GM19397 (cell line): ENCODE measurements around the gene LY86.
"Not testable (repeated sequence)": the region's sequence is repeated elsewhere in the genome, so short reads cannot be mapped to it uniquely, and the experiment has no call there.

Experiments
- ATAC-seq: cut with Tn5 transposase; IDR thresholded peaks from one replicate; pipeline ENCODE4 v1.9.1; 2021; ENCODE audit warnings: mild to moderate bottlenecking, moderate library complexity; ENCODE audit not compliant: unreplicated experiment

The LY86 gene

DNA sequence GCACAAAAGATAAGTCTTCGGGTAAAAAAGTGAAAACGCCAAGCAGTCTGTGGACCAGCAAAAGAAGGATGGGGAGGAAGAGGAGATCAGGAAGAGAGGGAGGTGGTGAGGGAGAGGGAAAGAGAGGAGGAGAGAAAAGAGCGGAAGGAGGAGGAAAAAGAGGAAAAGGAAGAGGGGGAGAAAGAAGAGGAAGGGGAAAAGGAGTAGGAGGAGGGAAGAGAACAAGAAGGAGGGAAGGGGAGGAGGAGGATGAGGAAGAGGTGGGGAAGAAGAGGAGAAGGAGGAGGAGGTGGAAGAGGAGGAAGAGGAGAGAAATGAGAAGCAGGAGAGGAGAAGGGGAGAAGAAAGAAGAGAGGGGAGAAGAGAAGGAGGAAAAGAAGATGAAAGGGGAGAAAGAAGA, 6.5 kb downstream of the LY86 start:
- ATAC-seq = no peak

DNA sequence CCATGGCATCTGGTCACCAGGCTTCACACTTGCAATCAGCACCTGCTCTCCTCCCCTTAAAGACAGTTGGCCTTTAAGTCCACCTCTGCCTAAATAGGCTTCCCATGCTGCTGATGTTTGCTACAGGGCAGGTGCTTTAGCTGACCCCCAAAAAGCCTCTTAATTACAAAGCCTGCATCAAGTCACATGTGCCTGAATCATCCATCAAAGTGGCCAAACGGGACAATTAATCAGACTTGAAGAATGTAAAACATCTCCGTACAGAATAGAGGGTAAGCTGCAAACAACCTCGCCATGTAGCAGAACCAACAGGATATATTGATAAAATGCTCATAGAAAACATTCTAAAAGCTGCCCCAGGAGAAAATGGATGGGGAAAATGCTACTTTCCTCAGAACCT, 7.4 kb downstream of the LY86 start:
- no peak for ATAC-seq

GRCh38 chr6:6596529-6597328, 8.2 kb downstream of the LY86 start:
- no peak for ATAC-seq

DNA sequence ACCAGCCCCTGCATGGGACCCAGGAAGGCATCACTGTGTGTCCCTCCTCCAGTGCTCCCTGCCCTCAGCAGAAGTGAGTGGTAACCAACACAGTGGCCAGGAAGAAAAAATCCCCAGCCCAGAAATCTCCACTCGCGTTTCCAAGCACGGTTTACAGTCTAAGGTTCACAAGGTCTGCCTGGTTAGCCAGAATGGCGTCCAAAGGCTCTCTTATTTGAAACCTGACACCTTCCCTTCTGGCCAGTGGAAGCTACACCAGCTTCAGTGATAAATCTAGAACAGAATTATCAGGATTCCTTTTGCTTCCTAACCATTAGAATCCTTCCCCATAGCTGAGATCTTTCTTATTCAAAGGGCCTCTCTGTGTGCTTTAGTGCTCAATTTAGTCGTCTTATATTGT, 9.2 kb downstream of the LY86 start:
- ATAC-seq = no peak

- ATAC-seq = no peak
These were observed 11.0 kb downstream of the LY86 start for GRCh38 chr6:6599468-6599873.

DNA sequence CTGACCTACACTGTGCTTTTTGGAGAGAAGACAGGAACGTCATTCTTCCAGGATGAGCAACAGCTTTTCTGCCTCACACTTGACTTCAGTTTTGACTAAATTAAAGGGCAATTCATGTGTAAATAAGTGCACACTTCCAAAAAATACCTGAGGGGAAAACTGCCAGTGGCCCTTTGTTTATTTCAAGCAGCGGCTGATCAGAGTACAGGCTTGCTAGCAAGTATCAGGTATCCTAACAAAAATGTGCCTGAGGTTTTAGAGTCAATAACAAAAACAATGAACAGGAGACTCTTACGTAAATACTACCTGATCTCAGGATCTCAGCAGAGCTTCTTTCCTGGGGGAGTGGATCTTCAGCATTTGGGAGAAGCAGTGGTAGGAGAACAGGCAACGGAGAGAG, 12.4 kb downstream of the LY86 start:
- ATAC-seq = no peak

DNA sequence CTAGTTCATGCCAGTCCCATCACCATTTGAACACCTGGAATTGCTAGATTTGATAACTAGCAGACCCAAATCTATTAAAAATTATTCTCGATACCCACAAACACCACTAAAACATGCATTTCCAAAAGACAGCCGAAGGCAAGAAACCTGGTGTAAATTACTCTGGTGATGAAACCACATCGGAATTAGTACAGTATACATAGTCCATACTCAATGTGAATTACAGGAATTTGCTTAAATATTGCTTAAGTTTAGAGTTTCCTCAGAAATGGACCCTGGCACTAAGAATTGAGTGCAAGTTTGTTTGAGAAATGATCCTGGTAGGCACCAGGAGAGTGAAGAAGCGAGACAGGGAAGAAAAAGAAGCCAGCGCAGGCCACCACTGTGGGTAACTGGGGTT, 13.7 kb downstream of the LY86 start:
- ATAC-seq = no peak

DNA sequence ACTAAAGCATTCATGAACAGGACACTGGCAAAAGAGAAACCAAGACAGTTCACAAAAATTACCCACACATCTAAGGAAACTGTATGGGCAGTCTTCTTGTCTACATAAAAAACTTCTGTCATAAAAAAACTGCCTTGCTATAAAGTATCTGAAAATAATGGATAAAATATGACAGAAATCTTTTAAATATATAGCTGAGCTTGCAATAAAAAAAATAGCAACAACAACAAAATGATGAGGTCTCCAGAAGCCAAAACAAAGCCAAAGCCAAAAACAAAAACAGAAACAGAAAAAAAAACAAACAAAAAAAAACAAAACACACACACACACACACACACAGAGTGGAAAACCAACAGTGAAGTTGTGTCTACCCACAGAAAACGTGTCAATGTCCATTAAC, 14.8 kb downstream of the LY86 start:
- no peak for ATAC-seq

DNA sequence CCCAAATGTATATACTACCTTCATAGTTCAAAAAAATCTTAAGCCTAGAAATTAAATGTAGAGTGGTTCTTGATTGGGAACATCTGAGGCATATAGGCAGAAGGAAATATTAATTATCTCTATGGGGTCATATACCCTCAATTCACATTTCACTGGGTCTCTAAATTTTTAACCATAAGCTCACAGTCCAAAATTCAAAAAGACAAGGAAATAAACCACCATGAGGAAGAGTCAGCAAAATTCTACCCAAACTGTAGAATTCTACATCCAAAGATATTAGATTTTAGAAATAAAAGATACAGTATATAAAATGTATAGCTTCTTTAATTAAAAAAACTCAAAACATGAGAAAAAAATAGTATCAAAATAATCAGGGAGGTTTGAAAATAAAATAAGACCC, 15.5 kb downstream of the LY86 start:
- no peak for ATAC-seq

DNA sequence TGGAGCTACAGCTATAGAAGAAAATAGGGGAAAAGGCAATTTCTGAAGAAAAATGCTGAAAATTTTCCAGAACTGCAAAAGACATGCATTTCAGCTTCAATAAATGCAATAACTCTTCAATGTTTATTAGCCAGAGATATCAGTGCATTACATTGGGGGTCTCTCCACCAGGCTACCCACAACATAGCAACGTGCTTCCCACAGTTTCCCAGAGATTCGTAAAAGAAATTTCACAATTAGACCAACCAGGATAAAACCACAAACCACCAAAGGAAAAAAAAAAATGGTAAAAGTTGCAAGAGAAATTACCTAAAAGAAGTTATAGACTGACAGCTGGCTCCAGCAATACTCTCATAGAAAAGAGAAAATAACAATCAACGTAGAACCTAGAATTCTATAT, 16.0 kb downstream of the LY86 start:
- ATAC-seq = no peak

DNA sequence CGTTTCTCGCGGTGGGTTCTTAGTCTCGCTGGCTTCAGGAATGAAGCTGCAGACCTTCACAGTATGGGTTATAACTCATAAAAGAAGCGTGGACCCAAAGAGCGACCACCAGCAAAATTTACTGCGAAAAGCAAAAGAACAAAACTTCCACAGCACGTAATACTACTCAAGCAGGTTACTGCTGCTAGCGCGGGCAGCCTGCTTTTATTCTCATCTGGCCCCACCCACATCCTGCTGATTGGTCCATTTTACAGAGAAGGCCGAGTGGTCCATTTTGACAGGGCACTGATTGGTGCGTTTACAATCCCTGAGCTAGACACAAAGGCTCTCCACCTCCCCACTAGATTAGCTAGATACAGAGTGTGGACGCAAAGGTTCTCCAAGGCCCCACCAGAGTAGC, 17.4 kb downstream of the LY86 start:
- no peak for ATAC-seq

DNA sequence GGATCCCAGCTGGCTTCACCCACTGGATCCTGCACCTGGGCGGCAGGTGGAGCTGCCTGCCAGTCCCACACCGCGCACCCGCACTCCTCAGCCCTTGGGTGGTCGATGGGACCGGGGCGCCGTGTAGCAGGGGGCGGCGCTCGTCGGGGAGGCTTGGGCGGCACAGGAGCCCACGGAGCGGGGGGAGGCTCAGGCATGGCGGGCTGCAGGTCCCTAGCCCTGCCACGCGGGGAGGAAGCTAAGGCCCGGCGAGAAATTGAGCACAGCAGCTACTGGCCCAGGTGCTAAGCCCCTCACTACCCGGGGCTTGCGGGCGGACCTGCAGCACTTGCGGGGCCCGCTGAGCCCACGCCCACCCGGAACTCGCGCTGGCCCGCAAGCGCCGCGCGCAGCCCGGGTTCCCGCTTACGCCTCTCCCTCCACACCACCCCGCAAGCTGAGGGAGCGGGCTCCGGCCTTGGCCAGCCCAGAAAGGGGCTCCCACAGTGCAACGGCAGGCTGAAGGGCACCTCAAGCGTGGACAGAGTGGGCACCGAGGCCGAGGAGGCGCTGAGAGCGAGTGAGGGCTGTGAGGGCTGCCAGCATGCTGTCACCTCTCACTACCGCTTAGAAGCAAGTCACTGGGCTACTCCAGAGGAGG, 18.0 kb downstream of the LY86 start:
- ATAC-seq = not testable (repeated sequence)

- ATAC-seq = no peak
These were observed 20.9 kb downstream of the LY86 start for GRCh38 chr6:6609450-6609849.

DNA sequence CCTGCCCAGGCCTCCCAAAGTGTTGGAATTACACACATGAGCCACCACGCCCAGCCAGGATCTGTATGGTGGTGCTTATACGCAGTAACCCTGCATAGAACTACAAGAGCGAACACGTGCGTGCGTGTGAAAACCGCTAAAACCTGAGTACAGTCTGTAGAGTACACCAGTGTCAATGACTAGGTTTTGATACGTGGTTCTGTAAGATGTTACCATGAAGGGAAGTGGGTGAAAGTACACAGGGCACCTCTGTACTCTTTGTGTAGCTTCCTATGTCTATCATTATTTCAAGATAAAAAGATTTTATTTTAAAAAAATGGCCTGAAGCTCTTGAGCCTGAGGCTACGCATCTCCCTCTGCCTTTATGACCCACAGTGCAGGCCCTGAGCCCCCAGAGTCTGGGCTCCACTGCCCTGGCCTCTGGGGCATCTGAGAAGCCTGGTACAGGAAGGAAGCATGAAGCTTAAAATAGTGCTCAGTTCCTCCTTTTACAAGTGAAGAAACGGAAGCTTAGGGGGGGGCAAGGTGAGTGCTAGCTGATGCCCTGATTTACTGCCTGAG, 21.6 kb downstream of the LY86 start:
- peak; percentile 90 for ATAC-seq

DNA sequence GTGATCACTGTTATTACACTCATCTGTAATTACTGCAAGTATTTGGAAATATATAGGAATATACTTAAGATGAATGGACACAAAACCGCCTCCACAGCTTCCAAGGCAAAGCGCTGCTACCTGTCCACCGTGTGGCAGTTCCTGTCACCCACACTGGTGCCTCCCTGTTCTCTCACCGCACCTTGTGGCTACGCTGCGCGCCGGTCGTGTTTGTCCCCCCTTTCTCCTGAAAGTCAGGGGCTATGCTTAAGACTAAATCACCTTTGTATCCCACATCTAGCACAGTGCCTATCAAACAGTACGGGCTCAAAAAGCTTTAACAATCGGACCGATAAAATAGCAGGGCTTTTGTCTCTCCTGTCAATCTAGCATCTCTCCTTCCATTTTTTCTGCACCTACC, 23.0 kb downstream of the LY86 start:
- ATAC-seq = no peak

- ATAC-seq = no peak
These were observed 23.8 kb downstream of the LY86 start for GRCh38 chr6:6612308-6612707.

GRCh38 chr6:6613103-6613718, 24.7 kb downstream of the LY86 start:
- ATAC-seq = not testable (repeated sequence)

DNA sequence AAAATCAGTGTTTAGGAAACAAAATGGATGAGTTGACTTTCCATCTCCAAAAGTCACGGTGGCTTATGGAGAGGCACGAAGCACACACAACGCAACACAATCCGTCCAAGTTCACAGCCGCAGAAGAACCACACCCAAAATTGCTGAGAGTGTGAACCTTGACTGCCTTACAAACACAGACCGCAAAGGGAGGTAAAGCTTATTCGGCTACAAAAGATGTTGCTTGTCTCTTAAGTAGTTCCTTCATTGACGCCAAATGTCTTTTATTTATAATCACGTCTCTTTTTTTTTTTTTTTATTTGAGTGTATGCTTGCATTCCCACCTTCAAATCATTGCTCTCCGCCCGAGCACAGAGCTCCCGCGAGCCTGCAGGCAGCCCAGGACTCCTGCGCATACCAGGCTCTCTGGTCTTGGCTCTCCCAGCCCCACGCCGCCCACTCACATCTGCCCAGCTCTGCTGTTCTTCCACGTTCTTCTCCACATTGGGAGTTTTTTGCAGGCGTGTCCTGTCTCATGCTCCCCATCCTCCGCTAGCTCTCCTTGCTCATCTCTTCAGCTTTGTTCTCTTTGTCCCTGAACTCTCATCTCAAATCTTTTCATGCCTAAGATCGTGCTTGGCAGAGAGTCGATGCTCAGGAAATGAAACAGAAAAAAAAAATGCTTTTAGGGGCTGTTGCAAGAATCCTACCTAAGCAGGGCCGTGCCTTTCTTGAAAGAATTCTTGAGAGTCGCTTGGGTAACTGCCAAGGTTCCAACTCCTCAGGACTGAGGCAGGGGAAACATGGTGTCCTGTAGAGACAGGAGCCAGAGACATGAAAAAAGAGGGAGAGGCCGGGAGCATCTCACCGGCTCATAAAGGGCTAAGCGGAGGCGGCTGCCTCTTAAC, 25.8 kb downstream of the LY86 start:
- ATAC-seq = no peak

DNA sequence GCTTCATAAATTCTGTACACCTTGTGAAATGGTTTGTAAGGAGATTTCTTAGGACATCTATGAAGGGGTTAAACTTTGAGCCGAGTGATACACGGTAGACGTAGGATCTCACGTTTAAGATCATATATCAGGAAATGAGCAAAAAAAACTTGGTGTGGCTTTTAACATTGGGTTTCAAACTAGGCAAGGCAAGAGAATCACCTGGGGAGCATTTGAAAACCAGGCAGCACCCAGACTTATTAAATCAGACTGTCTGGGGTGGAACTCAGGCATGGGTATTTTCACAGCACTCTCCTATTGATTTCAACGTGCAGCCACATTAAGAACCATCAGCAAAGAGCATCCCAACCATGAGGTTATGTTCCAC, 26.4 kb downstream of the LY86 start:
- no peak for ATAC-seq

GRCh38 chr6:6616656-6617055, 28.1 kb downstream of the LY86 start:
- no peak for ATAC-seq
